A204.1 (cell line): ENCODE measurements around the gene ATP11A.
"Not testable (repeated sequence)": the region's sequence is repeated elsewhere in the genome, so short reads cannot be mapped to it uniquely, and the experiment has no call there.

Source experiments
- FAIRE-seq: peaks from 2 replicates; lab custom pipeline; 2012; peaks lifted over from hg19 to GRCh38; lab: Jason Lieb, UNC

The ATP11A gene

DNA sequence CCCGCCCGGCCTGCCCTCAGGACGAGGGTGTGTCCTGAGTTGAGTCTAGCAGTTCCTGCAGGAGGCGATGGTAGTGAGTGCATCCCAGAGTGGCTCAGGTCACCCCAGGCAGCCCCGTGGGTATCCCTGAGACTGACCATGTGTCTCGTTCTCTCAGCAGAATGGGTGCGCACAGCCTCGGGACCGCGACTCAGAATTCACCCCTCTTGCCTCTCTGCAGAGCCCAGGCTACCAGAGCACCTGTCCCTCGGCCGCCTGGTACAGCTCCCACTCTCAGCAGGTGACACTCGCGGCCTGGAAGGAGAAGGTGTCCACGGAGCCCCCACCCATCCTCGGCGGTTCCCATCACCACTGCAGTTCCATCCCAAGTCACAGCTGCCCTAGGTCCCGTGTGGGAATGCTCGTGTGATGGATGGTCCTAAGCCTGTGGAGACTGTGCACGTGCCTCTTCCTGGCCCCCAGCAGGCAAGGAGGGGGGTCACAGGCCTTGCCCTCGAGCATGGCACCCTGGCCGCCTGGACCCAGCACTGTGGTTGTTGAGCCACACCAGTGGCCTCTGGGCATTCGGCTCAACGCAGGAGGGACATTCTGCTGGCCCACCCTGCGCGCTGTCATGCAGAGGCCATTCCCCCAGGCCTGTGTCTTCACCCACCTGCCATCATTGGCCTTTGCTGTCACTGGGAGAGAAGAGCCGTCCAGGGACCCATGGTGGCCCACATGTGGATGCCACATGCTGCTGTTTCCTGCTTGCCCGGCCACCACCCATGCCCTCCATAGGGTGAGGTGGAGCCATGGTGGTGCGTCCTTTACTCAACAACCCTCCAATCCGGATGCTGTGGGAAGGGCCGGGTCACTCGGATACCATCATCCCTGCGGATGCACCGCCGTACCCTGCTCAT is 192.1 kb downstream of the ATP11A start:
- FAIRE-seq: no peak

DNA sequence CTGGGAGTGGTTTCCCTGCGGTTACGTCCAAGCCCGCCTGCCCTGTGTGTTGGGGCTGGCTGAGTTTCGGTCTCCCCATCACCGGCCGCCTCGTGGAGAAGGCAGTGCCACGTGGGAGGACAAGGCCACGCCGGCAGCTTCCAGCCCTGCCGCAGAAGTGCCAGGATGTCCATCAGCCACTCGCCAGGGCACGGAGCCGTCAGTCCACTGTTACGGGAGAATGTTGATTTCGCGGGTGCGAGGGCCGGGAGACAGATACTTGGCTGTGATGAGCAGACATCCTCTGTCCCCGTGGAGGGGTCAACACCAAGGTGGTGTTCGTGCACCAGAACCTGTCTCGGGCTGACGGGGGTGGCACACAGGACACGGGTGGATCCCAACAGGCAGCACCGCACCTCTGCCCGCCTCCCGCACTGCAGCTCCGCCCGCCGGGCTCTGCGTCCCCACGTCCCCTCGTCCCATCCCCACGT is 192.8 kb downstream of the ATP11A start:
- FAIRE-seq: no peak

- FAIRE-seq: no peak
Measured at GRCh38 chr13:112883241-112883945, 193.6 kb downstream of the ATP11A start.

DNA sequence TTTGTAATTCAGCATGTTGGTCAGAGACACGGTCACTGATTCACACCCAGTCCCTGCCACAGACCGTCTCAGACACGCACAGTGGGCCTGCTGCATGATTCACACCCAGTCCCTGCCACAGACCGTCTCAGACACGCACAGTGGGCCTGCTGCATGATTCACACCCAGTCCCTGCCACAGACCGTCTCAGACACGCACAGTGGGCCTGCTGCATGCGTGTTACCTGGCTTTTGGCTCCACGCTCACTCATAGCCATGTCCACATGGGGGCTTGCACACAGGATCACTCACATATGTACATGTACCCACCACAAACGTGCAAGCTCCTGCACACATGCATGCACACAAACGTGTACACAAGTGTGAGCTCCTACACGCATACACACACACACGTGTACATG is 194.9 kb downstream of the ATP11A start:
- not testable (repeated sequence) for FAIRE-seq

GRCh38 chr13:112885242-112885781 is 195.5 kb downstream of the ATP11A start:
- FAIRE-seq: no peak

GRCh38 chr13:112885782-112886268 is 196.0 kb downstream of the ATP11A start:
- FAIRE-seq: no peak

GRCh38 chr13:112887151-112887550 is 197.3 kb downstream of the ATP11A start:
- no peak for FAIRE-seq

DNA sequence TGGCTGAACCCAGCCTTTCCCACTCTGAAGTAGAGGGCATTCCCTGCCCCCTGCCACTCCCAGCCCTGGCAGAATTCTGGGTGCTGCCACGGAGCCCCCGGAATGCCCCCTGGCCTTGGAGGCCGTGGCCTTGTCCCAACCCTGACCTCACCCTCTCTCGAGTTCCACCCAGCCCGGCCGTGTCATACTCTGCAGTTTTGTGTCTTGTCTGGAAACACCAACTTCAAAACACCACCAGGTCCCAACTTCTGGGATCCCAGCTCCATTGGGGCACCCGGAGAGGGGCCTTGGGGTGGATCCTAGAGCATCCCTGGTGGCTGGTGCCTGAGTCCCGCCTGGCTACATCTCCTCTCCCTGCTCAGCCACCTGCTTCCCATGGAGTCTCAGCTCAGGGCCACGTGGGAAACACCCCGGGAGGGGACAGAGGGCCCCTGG is 197.7 kb downstream of the ATP11A start:
- no peak for FAIRE-seq

DNA sequence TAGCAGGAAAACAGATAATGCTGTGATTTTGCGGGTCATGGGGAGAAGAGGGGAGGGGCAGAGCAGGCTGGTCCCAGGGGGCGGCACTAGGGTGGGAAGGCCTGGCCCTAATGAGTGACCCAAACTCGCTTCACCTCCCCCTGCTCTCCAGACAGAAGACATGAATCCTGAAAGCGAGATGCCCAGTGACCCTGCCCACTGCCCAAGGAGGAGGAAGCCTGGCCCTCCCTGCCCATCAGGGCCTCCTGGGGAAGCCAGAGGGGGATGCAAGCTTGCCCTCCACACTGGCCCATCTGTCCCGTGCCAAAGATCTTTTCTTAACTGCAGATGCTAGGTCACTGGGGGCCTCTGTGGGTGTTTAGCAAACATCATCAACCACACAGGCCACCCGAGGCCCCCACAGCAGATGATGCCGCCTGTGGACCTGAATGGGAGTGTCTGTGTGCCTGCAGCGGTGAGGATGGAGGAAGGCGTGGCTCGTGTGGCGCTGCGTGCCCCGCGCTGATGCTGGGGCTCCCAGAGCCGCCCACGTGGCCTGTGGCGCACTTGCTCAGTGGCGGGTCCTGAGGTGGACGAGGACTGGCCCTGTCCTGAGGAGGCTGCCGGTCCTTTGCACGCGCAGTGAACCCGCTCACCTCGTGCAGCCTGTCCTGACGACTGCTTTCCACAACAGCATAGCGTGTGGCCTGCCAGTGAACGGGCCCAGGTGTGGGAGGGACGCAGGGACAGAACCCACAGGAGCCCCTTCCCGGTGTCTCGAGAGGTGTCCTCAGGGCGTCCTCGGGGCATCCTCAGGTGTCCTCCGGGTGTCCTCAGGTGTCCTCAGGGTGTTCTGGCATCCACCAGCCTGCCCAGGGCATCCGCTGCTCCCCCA is 198.6 kb downstream of the ATP11A start:
- no peak for FAIRE-seq

- FAIRE-seq: no peak
Measured at GRCh38 chr13:112889351-112890290, 199.8 kb downstream of the ATP11A start.

- FAIRE-seq: no peak
Measured at GRCh38 chr13:112890316-112891145, 200.7 kb downstream of the ATP11A start.

GRCh38 chr13:112891477-112892401 is 201.9 kb downstream of the ATP11A start:
- no peak for FAIRE-seq

- no peak for FAIRE-seq
Measured at GRCh38 chr13:112892426-112893206, 202.8 kb downstream of the ATP11A start.

- no peak for FAIRE-seq
Measured at GRCh38 chr13:112893207-112893569, 203.3 kb downstream of the ATP11A start.

GRCh38 chr13:112893570-112894422 is 204.0 kb downstream of the ATP11A start:
- no peak for FAIRE-seq

GRCh38 chr13:112894423-112894672 is 204.5 kb downstream of the ATP11A start:
- FAIRE-seq: no peak
